ENCODE measurements around the gene ZNF668.
"Not testable (repeated sequence)": the region's sequence is repeated elsewhere in the genome, so short reads cannot be mapped to it uniquely, and the experiment has no call there.

ZNF668 gene

DNA sequence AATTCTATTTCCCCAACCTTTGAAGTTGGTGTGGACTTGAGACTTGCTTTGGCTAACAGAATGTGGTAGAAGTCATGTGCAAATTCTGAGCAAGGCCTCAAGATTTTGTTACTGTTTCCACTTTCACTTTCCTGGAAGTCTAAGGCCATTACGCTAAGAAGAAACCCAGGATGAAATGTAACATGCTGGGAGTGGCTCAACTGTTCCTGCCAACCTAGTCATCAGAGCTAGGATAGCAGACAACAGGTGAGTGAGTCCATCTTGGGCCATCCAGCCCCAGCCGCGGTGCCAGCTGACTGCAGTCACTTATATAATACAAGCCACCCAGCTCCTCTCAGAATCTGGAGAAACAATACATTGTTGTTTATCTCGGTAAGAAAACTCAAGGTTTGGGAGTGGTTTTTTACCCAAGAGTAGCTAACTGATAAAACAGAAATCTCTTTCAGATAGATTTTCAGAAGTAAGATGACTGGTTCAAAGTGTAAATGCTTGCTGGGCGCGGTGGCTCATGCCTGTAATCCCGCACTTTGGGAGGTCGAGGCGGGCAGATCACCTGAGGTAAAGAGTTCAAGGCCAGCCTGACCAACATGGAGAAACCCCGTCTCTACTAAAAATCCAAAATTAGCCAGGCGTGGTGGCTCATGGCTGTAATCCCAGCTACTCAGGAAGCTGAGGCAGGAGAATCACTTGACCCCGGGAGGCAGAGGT, 51.3 kb downstream of the ZNF668 start:
- Histone ChIP-seq H3K14ac (ENCODE audit: low read length in 2 of 2) (no peak overlapping the region), H3K4ac (ENCODE audit: low read depth in 1 of 2, low read length in 2 of 2) (no peak overlapping the region), H3K79me1 (replicated peaks; ENCODE audit: low read length, poor library complexity, severe bottlenecking) (no peaks in the 10 kb centered on the region), H3K9ac (ENCODE audit: low read length) (no peak overlapping the region), H2AFZ (ENCODE audit: low read depth, low read length) (no peak overlapping the region), H3K4me3 (ENCODE audit: insufficient read depth in 1 of 2, low read depth in 1 of 2, low read length in 2 of 2) (no peak overlapping the region), H4K91ac (ENCODE audit: low read length) (no peak overlapping the region), H2BK15ac (ENCODE audit: low read depth, poor library complexity, severe bottlenecking) (no peak overlapping the region), H3K36me3 (ENCODE audit: control insufficient read depth in 1 of 2, insufficient read depth in 2 of 2, low read depth in 1 of 2, low read length in 2 of 2) (no peaks in the 10 kb centered on the region), H3K4me2 (ENCODE audit: low read length, poor library complexity, severe bottlenecking) (no peak overlapping the region), H2BK5ac (ENCODE audit: low read depth, low read length, poor library complexity, severe bottlenecking) (no peak overlapping the region), H3K27me3 (ENCODE audit: control insufficient read depth in 1 of 2, insufficient read depth in 1 of 2, low read length in 2 of 2) (no peaks in the 10 kb centered on the region), H3K27ac (ENCODE audit: low read length, poor library complexity, severe bottlenecking) (no peak overlapping the region), H3K9me3 (ENCODE audit: control insufficient read depth, low read length) (no peaks in the 10 kb centered on the region), H2AK5ac (ENCODE audit: low read length, severe bottlenecking) (no peak overlapping the region), H3K23ac (ENCODE audit: low read length in 2 of 2) (no peak overlapping the region), H3K4me1 (ENCODE audit: control insufficient read depth, insufficient read depth, low read depth, low read length) (no peaks in the 10 kb centered on the region), H4K8ac (ENCODE audit: low read length) (no peak overlapping the region), H2BK120ac (ENCODE audit: low read depth, low read length) (no peak overlapping the region), H3K18ac (ENCODE audit: low read depth in 1 of 2, low read length in 2 of 2) (no peak overlapping the region), H2BK12ac (ENCODE audit: low read length in 2 of 2) (peak overlapping the region in 1 of 2 experiments; percentile 32)
- 86% methylated on average over 9 of the region's 12 CpGs for WGBS
- no peak for DNase-seq

DNA sequence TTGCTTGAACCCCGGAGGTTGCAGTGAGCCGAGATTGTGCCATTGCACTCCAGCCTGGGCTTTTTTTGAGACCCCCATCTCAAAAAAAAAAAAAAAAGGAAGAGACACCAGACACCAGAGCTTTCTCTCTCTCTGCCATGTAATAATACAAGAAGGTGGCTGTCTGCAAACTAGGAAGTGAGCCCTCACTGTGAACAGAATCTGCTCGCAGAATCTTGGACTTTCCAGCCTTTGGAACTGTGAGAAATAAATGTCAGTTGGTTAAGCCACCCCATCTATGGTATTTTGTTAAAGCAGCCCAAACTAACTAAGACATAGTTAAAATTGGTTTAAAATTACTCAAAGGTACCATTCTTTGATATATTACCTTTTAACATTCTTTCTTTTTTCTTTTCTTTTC, 53.5 kb downstream of the ZNF668 start:
- Histone ChIP-seq H3K14ac (ENCODE audit: low read length in 2 of 2) (no peak overlapping the region), H2BK12ac (ENCODE audit: low read length in 2 of 2) (no peak overlapping the region), H4K8ac (ENCODE audit: low read length) (no peak overlapping the region), H2BK15ac (ENCODE audit: low read depth, poor library complexity, severe bottlenecking) (no peak overlapping the region), H3K4me2 (ENCODE audit: low read length, poor library complexity, severe bottlenecking) (no peak overlapping the region), H3K27me3 (ENCODE audit: control insufficient read depth in 1 of 2, insufficient read depth in 1 of 2, low read length in 2 of 2) (no peaks in the 10 kb centered on the region), H3K79me1 (replicated peaks; ENCODE audit: low read length, poor library complexity, severe bottlenecking) (no peaks in the 10 kb centered on the region), H3K9ac (ENCODE audit: low read length) (no peak overlapping the region), H2BK5ac (ENCODE audit: low read depth, low read length, poor library complexity, severe bottlenecking) (no peak overlapping the region), H3K36me3 (ENCODE audit: control insufficient read depth in 1 of 2, insufficient read depth in 2 of 2, low read depth in 1 of 2, low read length in 2 of 2) (no peaks in the 10 kb centered on the region), H3K18ac (ENCODE audit: low read depth in 1 of 2, low read length in 2 of 2) (no peak overlapping the region), H3K27ac (ENCODE audit: low read length, poor library complexity, severe bottlenecking) (no peak overlapping the region), H2AK5ac (ENCODE audit: low read length, severe bottlenecking) (no peak overlapping the region), H3K23ac (ENCODE audit: low read length in 2 of 2) (no peak overlapping the region), H4K91ac (ENCODE audit: low read length) (no peak overlapping the region), H2AFZ (ENCODE audit: low read depth, low read length) (no peak overlapping the region), H3K4ac (ENCODE audit: low read depth in 1 of 2, low read length in 2 of 2) (no peak overlapping the region), H3K4me3 (ENCODE audit: insufficient read depth in 1 of 2, low read depth in 1 of 2, low read length in 2 of 2) (no peak overlapping the region), H3K9me3 (ENCODE audit: control insufficient read depth, low read length) (no peaks in the 10 kb centered on the region), H3K4me1 (ENCODE audit: control insufficient read depth, insufficient read depth, low read depth, low read length) (peaks cover 7% of the 10 kb centered on the region), H2BK120ac (ENCODE audit: low read depth, low read length) (no peak overlapping the region)
- no peak for DNase-seq
- whole genome bisulfite sequencing = 89% methylated on average over 3 of the region's 3 CpGs

DNA sequence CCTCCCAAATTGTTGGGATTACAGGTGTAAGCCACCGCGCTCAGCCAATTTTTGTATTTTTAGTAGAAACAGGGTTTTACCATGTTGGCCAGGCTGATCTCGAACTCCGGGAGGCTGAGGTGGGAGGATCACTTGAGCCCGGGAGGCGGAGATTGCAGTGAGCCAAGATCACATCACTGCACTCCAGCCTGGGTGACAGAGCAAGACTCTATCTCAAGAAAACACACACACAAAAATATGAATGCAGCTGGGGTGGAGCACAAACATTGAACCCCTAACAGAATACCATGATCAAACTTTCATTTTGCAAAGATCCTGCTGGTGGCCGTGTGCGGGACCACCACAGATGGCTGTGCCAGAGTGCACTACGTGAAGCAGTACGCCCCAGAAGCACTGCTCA, 56.3 kb downstream of the ZNF668 start:
- not testable (repeated sequence) for H3K14ac ChIP-seq (ENCODE audit: low read length in 2 of 2); H2BK120ac ChIP-seq (ENCODE audit: low read depth, low read length); H2BK15ac ChIP-seq (ENCODE audit: low read depth, poor library complexity, severe bottlenecking); H2BK12ac ChIP-seq (ENCODE audit: low read length in 2 of 2); H3K18ac ChIP-seq (ENCODE audit: low read depth in 1 of 2, low read length in 2 of 2); H4K8ac ChIP-seq (ENCODE audit: low read length); H3K27me3 ChIP-seq (ENCODE audit: control insufficient read depth in 1 of 2, insufficient read depth in 1 of 2, low read length in 2 of 2); H3K4me2 ChIP-seq (ENCODE audit: low read length, poor library complexity, severe bottlenecking); H3K36me3 ChIP-seq (ENCODE audit: control insufficient read depth in 1 of 2, insufficient read depth in 2 of 2, low read depth in 1 of 2, low read length in 2 of 2); H3K9me3 ChIP-seq (ENCODE audit: control insufficient read depth, low read length); H2BK5ac ChIP-seq (ENCODE audit: low read depth, low read length, poor library complexity, severe bottlenecking); DNase-seq; H3K23ac ChIP-seq (ENCODE audit: low read length in 2 of 2); H3K4me1 ChIP-seq (ENCODE audit: control insufficient read depth, insufficient read depth, low read depth, low read length); H4K91ac ChIP-seq (ENCODE audit: low read length); H3K4me3 ChIP-seq (ENCODE audit: insufficient read depth in 1 of 2, low read depth in 1 of 2, low read length in 2 of 2); H3K79me1 ChIP-seq (replicated peaks; ENCODE audit: low read length, poor library complexity, severe bottlenecking); H2AK5ac ChIP-seq (ENCODE audit: low read length, severe bottlenecking); H3K9ac ChIP-seq (ENCODE audit: low read length); H3K27ac ChIP-seq (ENCODE audit: low read length, poor library complexity, severe bottlenecking); H2AFZ ChIP-seq (ENCODE audit: low read depth, low read length); H3K4ac ChIP-seq (ENCODE audit: low read depth in 1 of 2, low read length in 2 of 2)
- 94% methylated on average over 8 of the region's 10 CpGs for WGBS

DNA sequence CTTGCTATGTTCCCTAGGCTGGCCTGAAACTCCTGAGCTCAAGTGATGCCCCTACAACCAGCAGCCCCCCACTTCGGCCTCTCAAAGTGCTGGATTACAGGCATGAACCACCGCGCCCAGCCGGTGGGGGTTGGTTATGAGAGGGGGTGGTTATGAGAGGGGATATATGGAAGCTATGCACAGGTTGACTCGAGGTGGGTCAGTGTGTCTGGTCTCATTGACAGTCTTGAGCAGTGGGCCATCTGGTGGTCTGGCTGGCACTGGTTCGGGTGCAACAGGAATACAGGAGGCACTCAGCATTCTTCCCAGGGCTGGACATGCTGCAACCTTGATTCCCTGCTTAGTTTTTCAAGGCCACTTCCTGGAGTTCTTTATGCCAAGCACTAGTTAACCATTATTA, 58.0 kb downstream of the ZNF668 start:
- Histone ChIP-seq H2AFZ (ENCODE audit: low read depth, low read length) (no peak overlapping the region), H2BK5ac (ENCODE audit: low read depth, low read length, poor library complexity, severe bottlenecking) (no peak overlapping the region), H2BK12ac (ENCODE audit: low read length in 2 of 2) (no peak overlapping the region), H2BK120ac (ENCODE audit: low read depth, low read length) (no peak overlapping the region), H3K27me3 (ENCODE audit: control insufficient read depth in 1 of 2, insufficient read depth in 1 of 2, low read length in 2 of 2) (peaks cover 5 to 15% of the 10 kb centered on the region in 2 experiments), H2BK15ac (ENCODE audit: low read depth, poor library complexity, severe bottlenecking) (no peak overlapping the region), H4K8ac (ENCODE audit: low read length) (no peak overlapping the region), H3K4me3 (ENCODE audit: insufficient read depth in 1 of 2, low read depth in 1 of 2, low read length in 2 of 2) (no peak overlapping the region), H3K9ac (ENCODE audit: low read length) (no peak overlapping the region), H3K23ac (ENCODE audit: low read length in 2 of 2) (no peak overlapping the region), H4K91ac (ENCODE audit: low read length) (no peak overlapping the region), H3K14ac (ENCODE audit: low read length in 2 of 2) (no peak overlapping the region), H3K9me3 (ENCODE audit: control insufficient read depth, low read length) (no peaks in the 10 kb centered on the region), H3K4me1 (ENCODE audit: control insufficient read depth, insufficient read depth, low read depth, low read length) (peaks cover 9% of the 10 kb centered on the region), H3K36me3 (ENCODE audit: control insufficient read depth in 1 of 2, insufficient read depth in 2 of 2, low read depth in 1 of 2, low read length in 2 of 2) (no peaks in the 10 kb centered on the region), H2AK5ac (ENCODE audit: low read length, severe bottlenecking) (no peak overlapping the region), H3K79me1 (replicated peaks; ENCODE audit: low read length, poor library complexity, severe bottlenecking) (no peaks in the 10 kb centered on the region), H3K18ac (ENCODE audit: low read depth in 1 of 2, low read length in 2 of 2) (no peak overlapping the region), H3K27ac (ENCODE audit: low read length, poor library complexity, severe bottlenecking) (no peak overlapping the region), H3K4ac (ENCODE audit: low read depth in 1 of 2, low read length in 2 of 2) (no peak overlapping the region), H3K4me2 (ENCODE audit: low read length, poor library complexity, severe bottlenecking) (no peak overlapping the region)
- WGBS = 84% methylated on average over 6 of the region's 6 CpGs
- DNase-seq = no peak
